Activated CD8-positive, alpha-beta memory T cell treated with anti-CD3 and anti-CD28 coated beads for 24 hours (primary cell): ENCODE data around the gene KCNMB1.
A peak's percentile ranks its signal among the peaks of the same experiment; 100 is the strongest.

Experiments
- DNase-seq: peaks from one replicate; pipeline ENCODE4 v3.0.0-alpha.2; 2020

The KCNMB1 gene

GRCh38 chr5:170338933-170339779, 50.0 kb downstream of the KCNMB1 start:
- peak; percentile 84 for DNase-seq

- DNase-seq, result no peak
Observed at GRCh38 chr5:170338291-170338690, 50.9 kb downstream of the KCNMB1 start.

GRCh38 chr5:170337045-170337733, 52.0 kb downstream of the KCNMB1 start:
- DNase-seq, result no peak

- DNase-seq, result no peak
Observed at GRCh38 chr5:170336065-170336464, 53.1 kb downstream of the KCNMB1 start.

GRCh38 chr5:170334626-170335025, 54.5 kb downstream of the KCNMB1 start:
- peak; percentile 72 for DNase-seq

- DNase-seq, result peak; percentile 80
Observed at GRCh38 chr5:170333161-170333910, 55.8 kb downstream of the KCNMB1 start.

- DNase-seq, result no peak
Observed at GRCh38 chr5:170332058-170332457, 57.1 kb downstream of the KCNMB1 start.

- DNase-seq, result peak; percentile 79
Observed at GRCh38 chr5:170330568-170331054, 58.6 kb downstream of the KCNMB1 start.

GRCh38 chr5:170329524-170329923, 59.6 kb downstream of the KCNMB1 start:
- DNase-seq, result no peak

GRCh38 chr5:170327829-170328228, 61.3 kb downstream of the KCNMB1 start:
- no peak for DNase-seq

GRCh38 chr5:170327168-170327567, 62.0 kb downstream of the KCNMB1 start:
- DNase-seq, result peak; percentile 42
